ENCODE data around the gene CENPT.

- TF ChIP-seq, protein P1, sequence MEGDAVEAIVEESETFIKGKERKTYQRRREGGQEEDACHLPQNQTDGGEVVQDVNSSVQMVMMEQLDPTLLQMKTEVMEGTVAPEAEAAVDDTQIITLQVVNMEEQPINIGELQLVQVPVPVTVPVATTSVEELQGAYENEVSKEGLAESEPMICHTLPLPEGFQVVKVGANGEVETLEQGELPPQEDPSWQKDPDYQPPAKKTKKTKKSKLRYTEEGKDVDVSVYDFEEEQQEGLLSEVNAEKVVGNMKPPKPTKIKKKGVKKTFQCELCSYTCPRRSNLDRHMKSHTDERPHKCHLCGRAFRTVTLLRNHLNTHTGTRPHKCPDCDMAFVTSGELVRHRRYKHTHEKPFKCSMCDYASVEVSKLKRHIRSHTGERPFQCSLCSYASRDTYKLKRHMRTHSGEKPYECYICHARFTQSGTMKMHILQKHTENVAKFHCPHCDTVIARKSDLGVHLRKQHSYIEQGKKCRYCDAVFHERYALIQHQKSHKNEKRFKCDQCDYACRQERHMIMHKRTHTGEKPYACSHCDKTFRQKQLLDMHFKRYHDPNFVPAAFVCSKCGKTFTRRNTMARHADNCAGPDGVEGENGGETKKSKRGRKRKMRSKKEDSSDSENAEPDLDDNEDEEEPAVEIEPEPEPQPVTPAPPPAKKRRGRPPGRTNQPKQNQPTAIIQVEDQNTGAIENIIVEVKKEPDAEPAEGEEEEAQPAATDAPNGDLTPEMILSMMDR (IDR thresholded peaks at IDR 0.05): no peak
- no peak for TF ChIP-seq POLR2A (IDR thresholded peaks at IDR 0.05)
Observed at GRCh38 chr16:67782567-67783352, 64.7 kb downstream of the CENPT start.

Data from body of pancreas (tissue), 4 donors.